GM19099 (cell line): Measurements from ENCODE around the gene MLST8.

Experiments used
- POLR2A ChIP-seq: IDR thresholded peaks from 3 replicates; pipeline ENCODE4 v1.6.1; 2011; ENCODE audit warnings: low read depth; ENCODE audit not compliant: insufficient read length; ENCODE audit errors: extremely low read depth

The MLST8 gene

DNA sequence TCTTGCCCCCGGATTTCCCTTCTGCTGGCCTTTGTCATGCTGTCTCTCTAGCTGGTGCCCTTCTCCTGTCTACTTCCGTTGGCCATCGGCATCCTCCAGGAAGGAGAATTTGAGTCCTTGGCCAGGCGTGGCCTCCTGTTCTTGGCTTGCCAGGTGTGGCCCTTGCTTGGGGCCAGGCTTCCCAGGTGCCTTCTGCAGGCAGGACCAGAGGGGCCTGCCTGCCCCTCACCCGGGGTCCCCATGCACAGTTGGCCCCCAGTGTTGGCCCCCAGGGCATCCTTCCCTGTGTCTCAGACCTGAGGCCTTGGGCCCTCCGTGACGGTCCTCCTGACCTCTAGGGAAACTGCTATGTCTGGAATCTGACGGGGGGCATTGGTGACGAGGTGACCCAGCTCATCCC, 2.6 kb downstream of the MLST8 start:
- no peak for TF ChIP-seq POLR2A

DNA sequence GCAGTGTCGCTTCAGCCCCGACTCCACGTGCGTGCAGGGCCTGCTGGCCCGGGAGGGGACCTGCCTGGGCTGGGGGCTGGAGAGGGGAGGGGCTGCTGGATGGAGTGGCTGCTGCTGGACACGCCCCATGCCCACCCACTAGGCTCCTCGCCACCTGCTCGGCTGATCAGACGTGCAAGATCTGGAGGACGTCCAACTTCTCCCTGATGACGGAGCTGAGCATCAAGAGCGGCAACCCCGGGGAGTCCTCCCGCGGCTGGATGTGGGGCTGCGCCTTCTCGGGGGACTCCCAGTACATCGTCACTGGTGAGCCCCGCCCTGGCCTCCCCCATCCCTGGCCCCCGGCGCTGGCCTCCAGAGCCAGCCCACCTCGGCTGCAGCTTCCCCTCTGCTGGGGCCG, 3.1 kb downstream of the MLST8 start:
- TF ChIP-seq POLR2A = no peak

DNA sequence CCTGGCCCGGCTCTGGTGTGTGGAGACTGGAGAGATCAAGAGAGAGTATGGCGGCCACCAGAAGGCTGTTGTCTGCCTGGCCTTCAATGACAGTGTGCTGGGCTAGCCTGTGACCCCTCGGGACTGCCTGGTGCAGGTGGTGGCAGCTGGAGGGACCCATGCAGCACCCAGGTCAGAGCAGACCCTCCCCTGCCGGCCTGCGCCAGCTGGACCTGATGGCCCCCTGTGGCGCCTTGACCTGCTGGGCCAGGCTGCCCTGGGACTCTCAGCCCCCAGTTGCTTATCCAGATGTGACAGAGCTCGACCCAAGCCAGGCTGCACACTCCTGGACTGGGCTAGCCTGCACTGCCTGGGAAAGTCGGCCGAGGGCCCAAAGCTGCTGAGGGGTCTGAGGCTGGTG, 3.5 kb downstream of the MLST8 start:
- TF ChIP-seq POLR2A = no peak

DNA sequence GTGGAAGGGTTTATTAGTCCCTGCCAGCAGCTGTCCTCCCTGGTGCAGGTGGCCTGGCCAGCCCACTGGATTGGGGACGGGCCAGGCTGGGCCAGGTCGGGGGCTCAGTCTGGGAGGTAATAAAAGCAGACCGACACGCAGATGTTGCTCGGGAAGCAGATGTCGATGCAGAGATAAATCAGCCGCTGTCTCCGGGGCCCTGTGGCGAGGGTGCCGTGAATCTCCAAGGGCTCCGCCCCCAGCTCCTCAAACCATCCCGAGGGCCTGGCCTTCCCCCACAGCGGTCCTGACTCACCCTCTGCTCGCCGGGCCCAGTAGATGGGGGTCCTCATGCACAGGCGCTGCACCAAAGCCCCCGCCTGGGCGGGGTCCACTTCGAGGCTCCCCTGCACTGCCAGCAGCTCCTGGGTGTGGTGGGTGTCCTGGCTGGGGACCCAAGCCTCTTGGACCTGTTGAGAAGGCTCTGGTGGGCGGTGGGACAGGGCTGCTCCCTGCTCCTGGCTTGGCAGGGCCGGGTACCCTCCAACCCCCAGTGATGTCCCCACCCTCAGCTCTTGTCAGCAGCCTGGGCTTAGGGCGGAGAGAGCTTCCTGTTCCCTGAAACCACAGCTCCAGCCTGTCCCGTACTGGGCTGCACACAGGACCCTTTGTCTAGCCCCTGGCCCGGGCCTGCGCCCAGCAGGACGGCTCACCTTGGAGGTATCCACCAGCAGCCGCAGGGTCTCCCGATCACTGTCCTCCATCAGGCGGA, 4.2 kb downstream of the MLST8 start:
- no peak for TF ChIP-seq POLR2A

DNA sequence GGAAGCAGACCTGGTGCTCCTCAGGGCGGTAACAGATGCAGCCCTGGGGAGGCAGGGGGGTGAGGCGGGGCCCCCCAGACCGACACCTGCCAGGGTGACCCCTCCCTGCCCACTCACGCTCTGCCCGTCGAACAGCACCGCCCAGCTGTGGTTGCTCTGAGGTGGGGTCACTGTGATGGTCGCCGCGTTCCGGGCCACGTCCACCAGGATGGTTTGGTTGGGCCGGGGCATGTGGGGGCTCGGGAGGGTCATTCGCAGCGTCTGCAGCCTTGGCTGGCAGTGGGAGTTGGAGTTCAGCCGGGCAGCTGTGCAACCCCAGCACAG, 4.7 kb downstream of the MLST8 start:
- TF ChIP-seq POLR2A = no peak

DNA sequence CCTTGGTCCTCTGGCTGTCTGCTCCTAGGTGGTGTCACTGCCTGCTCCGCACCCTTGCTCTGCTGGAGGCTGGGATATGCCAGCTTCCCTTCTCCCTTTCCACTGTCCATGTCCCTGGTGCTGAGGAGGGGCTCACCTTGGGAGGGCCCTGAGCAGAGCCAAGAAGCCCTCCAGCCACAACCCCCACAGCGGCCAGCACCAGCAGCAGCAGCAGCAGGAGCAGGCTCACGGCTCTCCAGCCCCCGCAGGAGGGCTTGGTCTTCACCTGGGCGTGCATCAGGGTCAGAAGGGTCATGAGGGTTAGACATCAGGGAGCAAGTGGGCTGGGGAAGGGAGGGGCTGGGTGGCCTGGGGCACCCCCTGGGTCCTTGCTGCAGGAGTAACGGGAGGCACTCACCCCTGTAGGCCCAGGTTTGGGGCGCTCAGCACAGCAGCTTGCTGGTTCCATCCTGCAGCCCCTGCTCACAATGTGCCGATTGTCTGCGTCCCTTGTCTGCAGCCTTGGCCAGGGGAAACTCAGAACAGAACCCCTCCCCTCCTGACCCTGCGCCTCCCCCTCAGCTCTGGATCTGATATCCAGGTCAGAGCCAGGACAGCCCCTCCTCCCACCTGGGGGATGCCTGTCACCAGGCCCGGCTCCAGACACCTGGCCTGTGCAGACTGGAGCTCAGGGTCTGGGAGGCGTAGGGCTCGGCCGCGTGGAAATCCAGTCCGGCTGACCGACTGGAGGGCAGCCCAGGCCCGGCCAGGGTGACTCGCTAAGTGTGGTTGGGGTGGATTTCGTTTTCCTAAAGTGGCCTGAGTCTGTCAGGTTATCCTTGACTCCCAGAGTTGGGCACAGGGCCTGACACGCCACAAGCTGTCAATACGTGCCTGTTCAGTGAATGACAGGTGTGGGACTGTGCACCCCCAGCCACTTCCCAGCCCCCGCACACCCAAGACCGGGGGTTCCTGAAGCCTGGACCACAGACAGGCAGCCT, 5.4 kb downstream of the MLST8 start, which contains the start of gene BRICD5:
Gene BRICD5, minus strand, starts transcription at position 478 of the 980 bp plus-strand sequence. Its CDS starts 30 bp downstream, at position 448.
- no peak for TF ChIP-seq POLR2A

DNA sequence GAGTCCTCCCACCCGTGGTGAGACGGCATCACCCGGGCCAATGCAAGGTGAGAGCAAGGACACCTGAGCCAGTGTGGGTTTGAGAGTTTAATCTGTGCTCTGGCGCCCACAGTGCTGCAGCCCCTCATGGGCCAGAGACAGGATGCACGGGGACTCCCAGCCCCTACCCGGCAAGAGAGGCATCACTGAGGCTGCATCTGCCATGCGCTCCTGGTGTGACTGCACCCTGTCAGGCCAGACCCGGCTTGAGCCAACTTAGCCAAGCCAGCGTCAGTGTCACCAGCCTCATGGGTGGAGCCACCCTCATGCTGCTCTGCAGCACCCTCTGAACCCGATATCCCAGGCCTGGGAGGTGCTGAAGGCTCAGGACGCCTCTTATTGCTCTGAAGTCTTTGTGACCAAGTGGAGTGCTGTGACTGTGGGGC, 6.7 kb downstream of the MLST8 start:
- TF ChIP-seq POLR2A = no peak

DNA sequence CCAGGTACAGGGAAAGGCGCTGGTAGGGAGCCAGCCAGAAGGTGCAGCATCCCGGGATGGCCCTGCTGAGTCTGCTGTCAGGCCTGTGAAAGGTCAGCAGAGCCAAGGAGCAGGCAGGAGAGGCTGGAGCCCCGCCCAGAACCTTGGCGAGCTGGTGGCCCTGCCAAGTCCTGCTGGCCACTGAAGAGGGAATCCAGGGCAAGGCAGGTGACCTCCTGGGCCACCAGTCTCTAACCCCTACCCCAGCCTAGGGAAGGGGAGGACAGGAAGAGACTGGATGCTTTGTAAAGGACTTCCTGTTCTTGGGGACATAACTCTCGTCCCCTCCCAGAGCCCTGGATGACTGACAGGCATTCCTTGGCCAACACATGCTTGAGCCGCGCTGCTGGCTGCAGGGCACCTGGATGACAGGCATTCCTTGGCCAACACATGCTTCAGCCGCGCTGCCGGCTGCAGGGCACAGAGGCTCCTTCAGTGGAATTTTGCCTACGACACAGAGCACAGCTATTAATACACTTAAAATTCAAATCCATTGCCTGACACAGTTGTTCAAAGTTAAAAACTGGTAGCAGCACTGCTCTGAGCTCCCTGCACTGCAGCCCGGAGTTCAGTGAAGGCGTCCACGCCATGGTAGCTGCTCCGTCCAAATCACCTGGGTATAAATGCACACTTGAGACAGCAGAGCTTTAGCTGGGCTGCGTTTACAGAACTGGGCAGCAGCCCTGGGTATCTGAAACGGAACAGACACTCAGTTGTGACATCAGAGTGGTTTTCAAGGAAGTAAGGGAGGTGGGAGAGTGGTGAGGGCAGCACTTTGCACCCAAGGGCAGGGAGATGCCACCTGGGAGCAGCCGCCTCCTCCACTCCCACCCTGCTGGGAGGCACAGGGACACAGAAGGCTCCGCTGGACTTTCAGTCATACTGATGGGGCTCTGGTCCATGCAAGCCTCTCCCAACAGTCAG, 7.4 kb downstream of the MLST8 start:
- TF ChIP-seq POLR2A = no peak

DNA sequence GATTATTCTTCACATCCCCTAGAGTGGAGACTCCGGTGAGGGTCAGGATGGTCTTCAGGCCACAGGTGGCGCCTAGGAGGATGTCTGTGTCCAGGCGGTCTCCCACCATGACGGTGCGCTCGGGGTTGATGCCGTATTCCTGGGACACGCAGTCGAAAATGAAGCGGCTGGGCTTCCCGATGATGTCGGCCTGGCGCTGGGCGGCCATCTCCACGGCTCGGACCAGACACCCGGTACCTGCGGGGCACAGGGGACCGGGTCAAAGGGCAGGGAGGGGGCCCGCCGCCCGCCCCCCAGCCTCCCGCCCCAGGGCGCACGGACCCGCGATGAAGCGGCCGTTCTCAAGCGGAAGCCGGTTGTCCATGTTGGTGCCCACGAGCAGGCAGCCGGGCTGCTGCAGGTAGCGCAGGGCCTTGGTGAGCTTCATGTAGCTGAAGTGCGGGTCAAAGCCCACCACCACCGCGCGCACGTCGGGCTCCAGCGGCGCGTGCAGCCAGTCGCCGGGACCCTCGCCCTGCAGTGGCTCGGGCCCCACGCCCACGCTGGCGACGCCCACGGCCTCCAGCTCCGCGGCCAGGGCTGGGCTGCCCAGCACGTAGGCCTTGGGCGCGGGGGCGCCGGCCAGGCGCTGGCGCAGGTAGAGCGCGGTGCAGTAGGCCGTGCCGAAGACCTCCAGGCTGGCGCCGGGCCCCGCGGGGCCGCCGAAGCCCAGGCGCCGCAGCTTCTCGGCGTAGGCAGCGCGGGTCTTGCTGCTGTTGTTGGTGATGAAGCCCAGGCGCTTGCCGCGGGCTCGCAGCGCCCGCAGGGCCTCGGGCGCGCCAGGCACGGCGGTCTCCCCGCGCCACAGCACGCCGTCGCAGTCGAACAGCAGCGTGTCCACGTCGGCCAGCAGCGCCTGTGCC, 8.8 kb downstream of the MLST8 start:
- no peak for TF ChIP-seq POLR2A

DNA sequence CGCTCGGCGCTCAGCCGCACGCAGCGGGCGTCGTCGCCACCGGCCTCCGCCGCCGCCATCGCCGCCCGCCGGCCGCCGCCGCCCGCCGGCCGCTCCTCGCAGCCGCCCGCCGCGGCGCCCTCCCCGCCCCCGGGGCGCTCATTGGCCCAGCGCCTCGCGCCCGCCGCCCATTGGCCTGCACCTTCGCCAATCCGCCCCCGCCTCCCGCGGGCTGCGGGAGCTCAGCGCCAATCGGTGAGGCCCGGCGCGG, 9.4 kb downstream of the MLST8 start, which contains the start of gene PGP:
Gene PGP, minus strand, starts transcription at position 122 of the 250 bp plus-strand sequence. Its CDS starts 63 bp downstream, at position 59.
- no peak for TF ChIP-seq POLR2A

DNA sequence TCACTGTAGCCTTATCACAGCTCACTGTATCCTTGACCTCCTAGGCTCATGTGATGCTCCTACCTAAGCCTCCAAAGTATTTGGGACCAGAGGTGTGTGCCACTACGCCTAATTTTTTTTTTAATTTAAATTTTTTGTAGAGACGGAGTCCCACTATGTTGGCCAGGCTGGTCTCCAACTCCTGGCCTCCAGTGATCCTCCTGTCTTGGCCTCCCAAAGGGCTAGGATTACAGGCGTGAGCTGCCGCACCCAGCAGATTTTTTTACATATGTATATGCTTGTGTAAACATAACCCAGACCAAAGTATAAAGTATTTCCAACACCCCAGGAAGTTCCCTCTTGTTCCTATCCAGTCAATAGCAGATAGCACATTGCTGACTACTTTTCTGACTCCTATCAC, 11.1 kb downstream of the MLST8 start:
- no peak for TF ChIP-seq POLR2A

DNA sequence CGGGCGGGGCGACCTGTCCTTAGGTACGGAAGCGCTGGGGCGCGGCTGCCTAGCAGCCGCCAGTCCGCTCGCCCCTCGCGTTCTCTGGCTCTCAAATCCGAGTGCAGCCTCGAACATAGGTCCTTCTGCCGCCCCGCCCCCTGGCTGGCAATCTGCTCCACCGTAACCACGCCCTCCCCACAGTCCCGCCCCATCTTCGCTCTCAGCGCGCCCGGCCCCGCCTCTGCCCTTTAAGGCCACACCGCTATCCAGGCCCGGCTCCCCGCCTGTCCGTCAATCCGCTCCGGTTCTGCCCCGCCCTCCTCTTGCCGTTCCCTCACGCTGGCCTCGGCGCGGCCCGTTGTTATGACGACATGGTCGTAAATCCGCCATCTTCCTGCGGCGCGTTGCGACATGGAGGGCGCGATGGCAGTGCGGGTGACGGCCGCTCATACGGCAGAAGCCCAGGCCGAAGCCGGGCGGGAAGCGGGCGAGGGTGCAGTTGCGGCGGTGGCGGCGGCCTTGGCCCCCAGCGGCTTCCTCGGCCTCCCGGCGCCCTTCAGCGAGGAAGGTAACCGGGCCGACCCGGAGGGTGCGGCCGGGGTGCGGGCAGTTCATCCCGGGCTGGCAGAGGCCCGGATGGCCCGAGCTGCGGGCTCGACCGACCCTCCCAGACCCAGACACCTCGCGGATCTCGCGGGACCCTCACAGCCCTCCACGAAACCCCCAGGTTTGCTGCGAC, 18.1 kb downstream of the MLST8 start, which contains the start of gene E4F1:
Gene E4F1, plus strand, starts transcription at position 371 of the 721 bp plus-strand sequence. Its CDS starts 23 bp downstream, at position 394.
- TF ChIP-seq POLR2A = peak; percentile 98

DNA sequence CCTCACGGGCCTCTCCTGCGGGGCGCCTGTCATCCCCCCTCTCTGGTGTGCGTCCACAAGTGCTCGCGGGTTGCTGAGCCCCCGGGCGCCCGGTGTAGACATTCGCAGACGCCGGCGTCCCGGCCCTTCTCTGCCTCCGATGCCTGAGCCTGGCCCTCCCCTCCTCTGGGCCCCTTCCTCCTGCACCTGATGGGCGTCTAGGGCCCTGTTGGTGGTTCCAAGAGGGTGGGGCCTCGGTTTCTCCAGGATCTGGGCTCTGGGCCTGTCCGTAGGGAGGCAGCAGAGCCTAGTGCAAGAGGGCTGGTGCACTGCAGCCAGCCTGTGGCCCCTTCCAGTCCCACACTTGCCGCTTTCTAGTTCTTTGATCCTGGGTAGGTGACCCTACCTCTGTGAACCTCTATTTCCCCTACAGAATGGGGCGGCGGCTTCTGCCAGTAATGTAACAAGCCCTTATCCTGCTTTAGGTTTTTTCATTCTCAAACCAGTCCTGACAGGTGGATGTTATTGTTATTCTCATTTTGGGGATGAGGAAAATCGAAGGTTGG, 18.8 kb downstream of the MLST8 start:
- TF ChIP-seq POLR2A = no peak
